ENCODE results near the gene LMNA.

- TF ChIP-seq CTCF (IDR thresholded peaks at IDR 0.05) (no peak), POLR2A (IDR thresholded peaks at IDR 0.05) (no peak)
Observed at GRCh38 chr1:156128654-156129597, 14.4 kb downstream of the LMNA start.
